Middle frontal gyrus (tissue), 1 donor: ENCODE measurements around the gene CACNA1D.

Experiments used
- DNase-seq: peaks from one replicate; pipeline ENCODE4 v3.0.0-alpha.2; 2015; ENCODE audit warnings: low spot score; ENCODE audit errors: extremely low spot score

The CACNA1D gene

DNA sequence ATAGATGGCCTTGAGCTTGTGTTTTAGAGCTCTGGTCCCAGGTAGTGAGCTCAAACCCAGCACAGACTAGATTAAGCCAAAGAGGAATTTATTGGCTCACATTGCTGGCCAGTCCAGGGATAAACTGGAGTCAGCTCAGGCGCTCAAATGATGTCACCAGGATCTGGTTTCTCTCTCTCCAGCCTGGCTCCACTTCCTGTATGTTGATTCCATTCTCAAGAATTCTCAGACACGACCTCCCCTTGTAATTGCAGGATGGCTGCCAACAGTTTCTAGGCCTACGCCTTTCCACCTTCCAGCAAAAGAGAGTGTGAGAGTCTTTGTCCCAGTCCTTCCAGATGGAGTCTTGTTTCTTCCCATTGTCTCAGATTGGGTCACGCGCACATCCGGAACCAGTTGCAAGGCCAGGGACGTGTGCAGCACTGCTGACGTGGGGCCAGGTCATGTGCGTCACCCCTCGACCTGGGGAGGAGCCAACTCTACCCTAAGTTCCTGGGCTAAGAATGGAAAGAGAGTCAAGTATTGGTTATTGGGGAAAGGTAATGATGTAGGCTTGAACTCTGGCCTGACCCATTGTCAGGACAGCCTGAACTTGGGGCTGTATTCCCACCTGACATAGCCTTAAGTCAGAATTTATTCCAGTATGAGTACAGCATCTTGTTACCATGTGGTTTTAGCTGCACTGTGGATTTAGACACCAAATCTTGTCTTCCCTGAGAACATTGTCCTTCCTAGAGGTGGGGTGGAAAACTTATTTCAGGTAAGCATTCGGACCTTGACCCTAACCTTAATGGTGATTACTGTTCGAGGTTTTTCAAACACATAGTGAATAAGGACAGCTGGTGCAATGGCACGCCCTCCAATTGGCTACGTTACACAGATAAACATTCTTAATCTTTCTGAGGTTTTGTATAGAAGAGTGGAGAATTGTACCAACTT is 31.6 kb downstream of the CACNA1D start:
- peak; percentile 16 for DNase-seq

GRCh38 chr3:53526704-53527055 is 32.3 kb downstream of the CACNA1D start:
- DNase-seq = no peak

- DNase-seq = no peak
These were observed 35.8 kb downstream of the CACNA1D start for GRCh38 chr3:53530205-53530604.

- DNase-seq = no peak
These were observed 37.3 kb downstream of the CACNA1D start for GRCh38 chr3:53531749-53532148.

DNA sequence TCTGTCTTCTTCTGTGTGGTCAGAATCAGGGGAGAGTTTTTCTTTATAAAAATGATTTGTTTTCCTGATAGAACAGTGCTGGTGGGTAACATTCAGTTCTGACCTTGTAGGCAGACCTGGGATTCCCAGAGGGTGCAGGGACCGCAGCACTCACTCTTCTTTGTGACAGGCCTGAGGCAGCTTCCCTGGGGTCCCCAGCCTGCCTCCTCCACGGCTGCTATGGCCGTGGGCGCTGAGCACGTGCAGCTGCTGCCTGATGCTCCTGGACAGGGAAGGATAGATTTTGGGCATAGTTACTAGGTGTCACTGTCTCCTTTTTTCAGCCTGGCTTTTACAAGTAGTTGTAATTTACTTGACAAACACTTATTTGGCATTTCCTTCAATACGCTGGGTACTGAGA is 39.1 kb downstream of the CACNA1D start:
- DNase-seq = no peak

DNA sequence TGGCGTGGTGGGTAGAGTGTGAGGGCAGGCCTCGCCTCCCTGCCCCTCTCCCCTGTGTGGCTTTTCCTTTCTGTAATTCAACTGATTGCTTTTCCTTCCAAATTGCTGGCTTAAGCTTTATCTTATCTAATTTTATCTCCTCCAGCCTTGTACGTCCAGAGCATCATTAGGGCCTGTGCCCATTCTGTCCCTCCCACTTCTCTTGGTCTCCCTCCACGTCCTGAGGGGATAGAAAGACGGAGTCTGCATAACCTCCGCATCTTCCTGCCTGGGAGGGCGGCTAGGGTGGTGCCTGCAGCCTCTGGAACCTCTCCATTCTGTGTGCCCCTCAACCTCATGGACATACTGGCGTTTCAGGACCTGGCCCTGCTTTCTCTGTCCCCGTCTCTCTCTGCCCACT is 39.8 kb downstream of the CACNA1D start:
- no peak for DNase-seq

GRCh38 chr3:53534676-53535400 is 40.4 kb downstream of the CACNA1D start:
- DNase-seq = no peak

- no peak for DNase-seq
These were observed 41.9 kb downstream of the CACNA1D start for GRCh38 chr3:53536282-53536681.

DNA sequence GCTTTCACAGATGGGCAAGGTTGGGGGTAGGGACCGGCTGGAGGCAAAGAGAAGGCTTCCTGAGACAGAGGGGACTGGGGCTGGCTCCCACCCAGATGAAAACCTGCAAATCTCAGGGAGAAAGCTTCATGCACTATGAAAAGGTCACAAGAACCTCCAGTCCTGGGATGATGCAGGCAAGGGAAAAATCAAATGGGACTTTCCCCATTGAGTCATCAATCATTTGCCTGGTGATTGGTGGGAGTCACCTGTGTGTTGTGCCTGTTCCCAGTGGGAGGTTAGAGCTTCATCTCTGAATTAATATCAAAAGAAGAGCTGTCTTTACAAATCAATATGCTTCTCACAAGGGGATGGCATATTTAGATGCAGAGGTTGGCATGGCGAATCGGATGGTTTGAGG is 49.9 kb downstream of the CACNA1D start:
- no peak for DNase-seq

DNA sequence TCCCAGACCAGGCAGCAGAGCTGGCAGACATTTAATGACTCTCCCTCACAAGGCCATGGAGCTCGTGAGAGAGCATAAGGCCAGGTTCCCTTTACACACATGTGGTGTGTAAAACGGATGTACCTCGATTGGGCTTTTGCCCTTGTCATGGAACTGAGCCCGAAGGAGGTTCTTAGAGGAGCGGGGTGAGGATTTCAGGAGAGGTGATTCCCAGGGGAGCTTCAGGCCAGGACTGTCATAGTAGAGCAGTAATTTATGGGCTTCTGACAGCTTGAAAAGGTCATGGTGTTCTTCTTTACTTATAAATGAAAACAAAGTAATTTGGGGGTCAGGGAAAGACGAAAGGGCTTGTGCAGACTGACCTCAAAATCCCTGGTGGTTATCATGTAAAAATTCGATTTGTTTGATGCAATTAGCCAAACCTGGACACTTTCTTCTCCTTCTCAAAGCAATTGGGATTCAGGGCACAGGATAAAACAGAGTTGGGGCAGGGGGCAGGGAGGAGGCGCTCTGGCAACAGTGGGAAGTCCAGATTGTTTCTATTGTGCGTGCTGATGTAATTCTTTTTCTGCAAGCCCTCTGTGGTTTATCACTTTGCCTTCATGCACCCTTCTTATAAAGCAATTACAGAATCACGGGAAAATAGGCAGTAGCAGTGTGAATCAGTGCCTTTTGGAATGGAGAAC is 51.0 kb downstream of the CACNA1D start:
- no peak for DNase-seq

GRCh38 chr3:53545996-53546359 is 51.6 kb downstream of the CACNA1D start:
- no peak for DNase-seq

GRCh38 chr3:53547327-53547726 is 52.9 kb downstream of the CACNA1D start:
- no peak for DNase-seq

DNA sequence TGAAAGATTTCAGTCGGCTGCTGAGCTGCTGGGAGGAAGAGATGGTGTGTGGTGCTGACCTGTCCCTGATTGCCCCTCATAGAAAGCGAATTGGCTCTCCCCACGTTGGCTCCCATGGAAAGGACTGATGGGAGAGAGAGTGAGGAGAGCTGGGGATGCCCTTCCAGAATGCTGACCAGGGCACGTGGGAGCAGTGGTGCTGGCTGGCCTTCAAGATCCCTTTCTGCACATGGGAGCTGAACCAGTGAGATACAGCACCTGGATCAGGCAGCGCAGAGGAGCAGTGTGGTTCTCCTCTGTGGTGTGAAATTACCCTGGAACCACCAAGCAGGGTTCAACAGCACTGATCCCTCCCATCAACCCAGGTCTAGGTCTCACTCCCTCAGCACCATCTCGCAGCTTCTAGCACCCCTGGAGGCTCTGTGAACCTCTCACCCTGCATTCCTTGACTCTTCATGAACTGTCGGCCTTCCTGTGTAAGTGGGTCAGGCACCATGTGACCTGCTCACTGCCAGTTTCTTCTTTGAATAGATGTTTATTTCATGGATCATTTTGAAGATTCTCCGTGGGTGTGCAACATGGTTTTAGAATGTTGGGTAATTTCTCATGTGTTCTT is 55.7 kb downstream of the CACNA1D start:
- DNase-seq = no peak

GRCh38 chr3:53551324-53551723 is 56.9 kb downstream of the CACNA1D start:
- no peak for DNase-seq

GRCh38 chr3:53552730-53553129 is 58.3 kb downstream of the CACNA1D start:
- no peak for DNase-seq

- DNase-seq = no peak
These were observed 58.8 kb downstream of the CACNA1D start for GRCh38 chr3:53553200-53553599.

DNA sequence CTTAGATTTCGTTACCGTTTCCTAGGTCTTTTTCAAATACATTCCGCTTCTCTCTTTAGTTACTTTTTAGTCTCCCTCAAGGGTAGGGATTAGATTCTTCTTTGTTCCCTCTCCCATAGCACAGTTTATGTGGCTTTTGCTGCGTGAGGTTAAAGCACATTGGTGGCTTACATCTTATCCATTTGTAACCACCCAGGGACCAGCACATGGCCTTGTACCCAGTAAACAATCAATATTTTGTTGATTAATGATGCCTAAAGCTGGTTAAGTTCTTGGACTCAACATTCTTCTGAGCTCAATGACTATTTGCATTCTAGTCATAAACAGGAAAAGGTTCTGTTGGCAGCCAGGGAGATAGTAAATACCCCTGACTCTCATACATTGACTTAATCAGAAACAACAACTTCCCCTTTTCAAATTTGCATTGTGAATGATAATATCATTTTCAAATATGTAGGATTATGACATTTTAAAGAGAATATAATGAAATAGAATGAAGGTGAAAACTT is 60.2 kb downstream of the CACNA1D start:
- DNase-seq = no peak

DNA sequence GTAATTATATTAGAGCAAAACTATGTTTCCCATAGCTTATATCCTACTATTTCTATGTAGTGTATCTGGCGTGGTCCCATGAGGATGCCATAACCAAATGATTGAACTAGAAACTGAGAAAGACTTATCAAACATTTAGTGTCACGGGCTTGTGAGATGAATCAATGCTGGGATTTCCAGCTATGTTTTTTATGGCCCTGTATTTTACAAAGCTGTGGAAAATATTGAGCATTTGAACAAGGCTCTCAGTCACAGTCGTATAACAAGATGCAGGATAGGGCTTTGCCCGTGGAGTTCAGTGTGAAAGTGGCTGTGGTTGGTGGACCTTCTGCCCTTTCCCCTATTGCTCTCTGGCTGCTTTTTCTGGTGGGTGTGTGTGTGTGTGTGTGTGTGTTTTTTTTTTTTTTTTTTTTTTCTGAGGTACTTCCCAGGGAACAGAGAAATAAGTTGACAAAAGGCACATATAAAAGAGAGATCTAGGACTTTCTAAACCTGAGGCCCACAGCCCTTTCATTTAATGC is 60.7 kb downstream of the CACNA1D start:
- DNase-seq = no peak

DNA sequence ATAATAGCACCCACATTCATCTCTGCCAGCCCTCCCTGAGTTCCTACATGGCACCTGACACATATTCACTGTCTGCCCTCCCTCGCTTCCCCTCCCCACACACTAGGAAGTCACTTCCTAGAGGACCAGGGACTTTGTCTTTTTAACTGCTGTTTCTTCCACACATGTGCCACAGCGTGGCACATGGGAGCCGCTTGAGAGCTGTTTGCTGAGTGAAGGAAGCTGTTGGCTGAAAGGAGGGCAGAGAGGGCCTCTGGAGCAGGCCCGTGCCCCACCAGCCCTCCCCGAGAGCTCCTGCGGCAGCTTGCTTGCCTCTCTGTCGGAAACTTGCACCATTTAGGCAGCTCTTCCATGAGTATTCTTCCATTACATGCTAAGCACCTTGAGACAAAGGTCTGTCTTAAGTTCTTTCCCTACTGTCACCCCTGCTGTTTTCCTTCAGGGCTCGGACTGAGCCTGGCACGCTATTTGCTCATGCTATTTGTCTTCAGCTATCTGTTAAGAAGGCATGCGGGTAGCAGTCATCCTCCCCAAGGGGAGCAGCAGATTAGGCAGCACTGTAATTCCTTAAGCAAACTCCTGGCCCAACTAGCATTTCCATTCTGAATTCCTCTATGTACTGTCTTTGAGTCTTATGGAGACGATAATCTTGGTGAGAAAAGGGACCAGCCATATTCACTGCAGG is 72.2 kb downstream of the CACNA1D start:
- no peak for DNase-seq

DNA sequence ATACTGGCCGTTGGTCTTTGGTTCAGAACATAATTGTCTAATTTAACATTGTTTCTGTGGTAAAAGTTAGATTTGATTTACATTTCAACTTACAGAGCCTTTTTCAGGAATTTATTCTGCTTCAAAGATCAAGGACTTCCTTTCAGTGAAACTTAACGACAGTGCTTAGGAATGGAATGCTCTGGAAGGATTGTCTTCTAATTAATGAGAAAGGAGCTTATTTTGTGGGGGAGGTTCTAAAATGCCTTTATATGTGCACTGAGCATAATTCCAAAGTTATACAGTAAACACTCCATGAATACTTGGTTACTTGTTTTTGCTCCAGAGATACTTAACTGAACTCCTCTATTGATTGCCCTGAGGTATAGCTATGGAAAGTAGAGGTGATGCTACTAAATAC is 75.7 kb downstream of the CACNA1D start:
- DNase-seq = no peak

DNA sequence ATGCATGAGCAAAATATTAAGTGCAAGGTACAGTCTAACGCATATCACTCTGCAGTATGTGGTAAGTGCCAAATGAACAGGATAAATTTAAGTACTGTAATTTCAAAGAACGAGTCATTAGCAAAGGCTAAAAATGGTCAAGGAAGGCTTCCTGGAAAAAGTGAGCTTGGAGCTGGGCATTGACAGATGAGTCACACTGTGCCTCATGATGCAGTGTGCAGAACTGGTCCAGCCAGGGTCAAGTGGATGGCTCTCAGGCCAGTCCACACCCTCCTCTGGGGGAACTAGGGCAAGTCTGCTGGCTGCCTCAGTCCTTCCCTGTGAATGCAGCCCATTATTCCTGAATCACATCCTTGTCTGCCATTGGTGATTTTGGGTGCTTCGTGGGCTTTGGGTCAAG is 76.3 kb downstream of the CACNA1D start:
- DNase-seq = no peak
